Nephron (organoid): ENCODE data around the gene VANGL2.
A peak's percentile ranks its signal among the peaks of the same experiment; 100 is the strongest.

Experiments
- H3K27ac Mint-ChIP-seq, 3 experiments: 2 replicates each; pipeline ENCODE4 v1.8.0; 2020; ENCODE audit warnings: mixed read lengths in 3 of 3, mild to moderate bottlenecking in 2 of 3, moderate library complexity in 1 of 3
- H3K27me3 Mint-ChIP-seq: 2 replicates; pipeline ENCODE4 v1.8.0; 2021; ENCODE audit warnings: low read depth, mild to moderate bottlenecking, moderate library complexity, mixed read lengths
- H3K36me3 Mint-ChIP-seq: 2 replicates; pipeline ENCODE4 v1.8.0; 2020; ENCODE audit warnings: low read depth, mixed read lengths
- H3K4me1 Mint-ChIP-seq: 2 replicates; pipeline ENCODE4 v1.8.0; 2020; ENCODE audit warnings: mixed read lengths
- H3K4me3 Mint-ChIP-seq, 3 experiments: 2 replicates each; pipeline ENCODE4 v1.8.0; 2020; ENCODE audit warnings: mild to moderate bottlenecking in 3 of 3, mixed read lengths in 3 of 3, moderate library complexity in 2 of 3
- H3K9me3 Mint-ChIP-seq: 2 replicates; pipeline ENCODE4 v1.8.0; 2020; ENCODE audit warnings: mixed read lengths
- CTCF ChIP-seq, 3 experiments: fragments of 200-600 bp; sonication (generic); IDR thresholded peaks; one replicate each; pipeline ENCODE4 v1.5.0; 2021; ENCODE audit warnings: antibody characterized with exemption in 3 of 3; ENCODE audit not compliant: unreplicated experiment in 3 of 3

The VANGL2 gene

GRCh38 chr1:160409486-160409885 is 9.1 kb downstream of the VANGL2 start:
- TF ChIP-seq CTCF (IDR thresholded peaks at IDR 0.05; ENCODE audit: unreplicated experiment in 3 of 3) = no peak
- Mint-ChIP-seq H3K9me3 (no peaks in the 10 kb centered on the region), H3K4me1 (peaks cover 65% of the 10 kb centered on the region), H3K36me3 (peaks cover 4% of the 10 kb centered on the region), H3K27ac (peak overlapping the region; percentile 89 to 98 (median 96)), H3K4me3 (no peak overlapping the region), H3K27me3 (no peaks in the 10 kb centered on the region)

DNA sequence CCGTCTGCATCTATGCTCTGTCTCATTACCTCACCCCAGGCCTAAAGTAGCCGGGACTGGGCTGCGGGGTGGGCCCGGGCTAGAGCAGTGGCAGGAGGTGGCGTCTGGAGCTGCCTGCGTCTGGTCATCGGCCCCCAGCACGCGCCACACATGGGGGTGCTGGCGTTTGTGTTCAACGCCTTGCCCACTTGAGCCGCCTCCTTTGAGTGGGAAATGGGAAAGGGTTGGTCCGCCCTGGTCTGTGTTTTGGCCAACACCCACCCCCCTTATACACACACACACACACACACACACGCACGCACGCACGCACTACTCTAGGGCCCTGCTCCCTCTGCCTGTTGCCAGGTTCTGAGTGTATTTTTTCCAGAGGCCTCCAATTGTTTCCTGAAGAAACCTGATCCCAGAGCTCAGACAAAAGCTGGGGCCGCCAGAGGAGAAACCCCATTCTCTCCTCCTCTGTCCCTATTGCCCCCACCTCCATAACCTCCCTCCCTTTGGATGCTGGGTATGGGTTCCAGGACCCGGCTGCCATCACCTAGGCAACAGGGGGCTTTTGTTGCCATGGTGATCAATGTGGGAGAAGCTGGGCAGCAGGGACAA is 10.1 kb downstream of the VANGL2 start:
- Mint-ChIP-seq H3K36me3 (peaks cover 4% of the 10 kb centered on the region), H3K27ac (peak overlapping the region; percentile 89 to 98 (median 96)), H3K9me3 (no peaks in the 10 kb centered on the region), H3K27me3 (no peaks in the 10 kb centered on the region), H3K4me1 (peaks cover 57% of the 10 kb centered on the region), H3K4me3 (peak overlapping the region; percentile 28 to 48 (median 47))
- no peak for TF ChIP-seq CTCF (IDR thresholded peaks at IDR 0.05; ENCODE audit: unreplicated experiment in 3 of 3)

DNA sequence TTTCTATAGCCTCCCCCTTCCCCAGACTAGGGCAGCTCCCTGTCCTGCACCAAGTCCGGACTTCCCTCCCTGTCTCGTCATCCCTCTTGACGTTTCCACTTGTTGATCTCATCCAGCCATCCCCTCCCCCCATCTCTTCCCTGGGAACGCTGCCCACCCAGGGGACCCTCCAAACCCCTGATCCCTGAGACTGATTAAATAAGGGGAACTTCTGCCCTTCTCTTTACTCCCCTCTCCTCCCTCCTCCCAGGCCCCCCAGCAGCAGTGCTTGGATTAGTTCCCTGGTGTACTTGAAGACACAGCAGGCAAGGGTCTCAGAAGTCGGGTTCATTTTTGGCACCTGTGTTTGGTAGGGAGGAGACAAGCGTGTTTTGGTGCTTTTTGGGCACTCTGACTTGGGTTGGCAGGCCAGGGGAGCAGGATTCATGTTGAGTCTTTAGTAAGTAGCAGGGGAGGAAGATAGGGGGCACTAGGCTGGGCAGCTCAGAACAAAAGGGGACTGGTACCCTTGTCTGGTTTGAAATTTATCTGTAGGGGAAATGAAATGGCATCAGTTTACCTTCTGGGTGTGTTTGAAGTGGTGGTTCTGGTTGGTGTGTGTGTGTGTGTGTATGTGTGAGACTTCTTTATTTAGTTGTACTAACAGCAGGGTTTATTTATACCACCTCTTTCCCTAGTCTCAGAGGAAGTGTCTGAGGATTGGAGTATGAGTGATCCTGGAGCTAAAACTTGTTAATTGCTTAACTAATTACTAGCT is 11.1 kb downstream of the VANGL2 start:
- Mint-ChIP-seq H3K27me3 (no peaks in the 10 kb centered on the region), H3K36me3 (peaks cover 2% of the 10 kb centered on the region), H3K27ac (peak overlapping the region; percentile 89 to 98 (median 96)), H3K9me3 (no peaks in the 10 kb centered on the region), H3K4me1 (peaks cover 49% of the 10 kb centered on the region), H3K4me3 (peak overlapping the region; percentile 27 to 37 (median 28))
- TF ChIP-seq CTCF (IDR thresholded peaks at IDR 0.05; ENCODE audit: unreplicated experiment in 3 of 3) = no peak

DNA sequence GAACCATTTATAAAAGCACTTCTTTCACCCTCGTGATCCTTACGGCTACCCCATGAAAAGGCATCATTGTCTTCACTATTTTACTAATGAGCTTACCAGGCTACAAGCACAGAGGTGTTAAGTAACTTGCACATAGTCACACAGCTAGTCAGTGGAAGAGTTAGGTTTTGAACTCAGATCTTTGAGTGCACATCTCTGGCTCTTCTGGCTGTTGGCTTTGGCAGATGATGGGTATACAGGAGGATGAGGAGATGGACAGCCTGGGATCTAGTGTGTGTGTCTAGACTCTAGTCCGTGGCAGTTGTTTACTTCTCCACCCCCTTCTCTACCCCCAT is 11.6 kb downstream of the VANGL2 start:
- no peaks in the 10 kb centered on the region for H3K27me3 Mint-ChIP-seq
- H3K36me3 Mint-ChIP-seq = peaks cover 4% of the 10 kb centered on the region
- no peak for TF ChIP-seq CTCF (IDR thresholded peaks at IDR 0.05; ENCODE audit: unreplicated experiment in 3 of 3)
- H3K4me3 Mint-ChIP-seq = no peak overlapping the region
- peaks cover 47% of the 10 kb centered on the region for H3K4me1 Mint-ChIP-seq
- no peaks in the 10 kb centered on the region for H3K9me3 Mint-ChIP-seq
- H3K27ac Mint-ChIP-seq = peak overlapping the region; percentile 89 to 98 (median 96)

GRCh38 chr1:160413716-160414115 is 13.4 kb downstream of the VANGL2 start:
- Mint-ChIP-seq H3K4me3 (no peak overlapping the region), H3K4me1 (peaks cover 45% of the 10 kb centered on the region), H3K9me3 (no peaks in the 10 kb centered on the region), H3K36me3 (peaks cover 11% of the 10 kb centered on the region), H3K27me3 (no peaks in the 10 kb centered on the region), H3K27ac (peak overlapping the region; percentile 2 to 49 (median 15))
- TF ChIP-seq CTCF (IDR thresholded peaks at IDR 0.05; ENCODE audit: unreplicated experiment in 3 of 3) = no peak

- Mint-ChIP-seq H3K4me1 (peaks cover 33% of the 10 kb centered on the region), H3K27me3 (no peaks in the 10 kb centered on the region), H3K27ac (peak overlapping the region in 1 of 3 experiments; percentile 15)
Observed at GRCh38 chr1:160414881-160415280, 14.5 kb downstream of the VANGL2 start.

More at GRCh38 chr1:160414881-160415280, 14.5 kb downstream of the VANGL2 start:
- Mint-ChIP-seq H3K36me3 (peaks cover 22% of the 10 kb centered on the region), H3K9me3 (no peaks in the 10 kb centered on the region), H3K4me3 (no peak overlapping the region)
- no peak for TF ChIP-seq CTCF (IDR thresholded peaks at IDR 0.05; ENCODE audit: unreplicated experiment in 3 of 3)
